IMR-90 (cell line): Measurements from ENCODE around the gene BTBD9. TPM values are rescaled to one million over a fixed set of nuclear protein-coding genes. Genes with fewer than 3 reads are reported as not detected.

Source experiments
- ATAC-seq: fragments of 200-7000 bp; cut with Tn5 transposase; 2 replicates; pipeline ENCODE4 v1.9.1; 2020; ENCODE audit warnings: low read depth, mild to moderate bottlenecking, moderate library complexity
- BruUV-seq: library from RNA; stranded (reverse); fragments of 400-500 nt; replicated peaks from 2 replicates; lab custom pipeline; 2021; lab: Mats Ljungman, UMichigan
- CTCF ChIA-PET: fragments of 300-600 bp; formaldehyde crosslinking; extraction: SDS; loops from one replicate; lab custom pipeline; 2021; ENCODE audit warnings: antibody characterized with exemption; lab: Yijun Ruan, JAX
- POLR2A ChIA-PET: fragments of 300-600 bp; sonication (Branson Sonifier 250); formaldehyde crosslinking; loops from one replicate; lab custom pipeline; 2022; ENCODE audit warnings: antibody characterized with exemption; ENCODE audit not compliant: unreplicated experiment; lab: Charles Lee
- DNase-seq: peaks from one replicate; pipeline ENCODE4 v3.0.0; 2013
- H2AFZ ChIP-seq: replicated peaks from 2 replicates; pipeline ENCODE3; 2013; ENCODE audit warnings: low read length, mild to moderate bottlenecking; ENCODE audit not compliant: poor library complexity
- H2AK5ac ChIP-seq: 2 replicates; pipeline ENCODE4 v1.6.1; 2013; ENCODE audit warnings: low read depth, low read length, inconsistent platforms
- H2AK9ac ChIP-seq: replicated peaks from 2 replicates; pipeline ENCODE3; 2013; ENCODE audit warnings: mild to moderate bottlenecking, low read depth, low read length, moderate library complexity; ENCODE audit not compliant: poor library complexity
- H2BK120ac ChIP-seq: 2 replicates; pipeline ENCODE4 v1.6.1; 2013; ENCODE audit warnings: low read depth, low read length, inconsistent platforms
- H2BK15ac ChIP-seq: 3 replicates; pipeline ENCODE4 v1.6.1; 2013; ENCODE audit warnings: low read depth, low read length, inconsistent platforms
- H2BK20ac ChIP-seq: 2 replicates; pipeline ENCODE4 v1.6.1; 2013; ENCODE audit warnings: low read depth, mild to moderate bottlenecking, inconsistent platforms, low read length, moderate library complexity
- H2BK5ac ChIP-seq: 2 replicates; pipeline ENCODE4 v1.6.1; 2013; ENCODE audit warnings: mild to moderate bottlenecking, low read depth, low read length, inconsistent platforms; ENCODE audit not compliant: poor library complexity, severe bottlenecking
- H3K14ac ChIP-seq: replicated peaks from 2 replicates; pipeline ENCODE4 v1.6.1; 2013; ENCODE audit warnings: low read depth, low read length, inconsistent platforms
- H3K18ac ChIP-seq: 2 replicates; pipeline ENCODE4 v1.6.1; 2013; ENCODE audit warnings: low read depth, low read length, control low read depth
- H3K23ac ChIP-seq: 2 replicates; pipeline ENCODE4 v1.6.1; 2013; ENCODE audit warnings: low read depth, low read length, inconsistent platforms
- H3K27ac ChIP-seq: 2 replicates; pipeline ENCODE4 v1.5.1; 2013; ENCODE audit warnings: mild to moderate bottlenecking, control low read depth, low read length; ENCODE audit not compliant: insufficient read depth
- H3K27me3 ChIP-seq: 2 replicates; pipeline ENCODE4 v1.6.1; 2013; ENCODE audit warnings: low read length; ENCODE audit not compliant: control insufficient read depth, insufficient read depth
- H3K36me3 ChIP-seq: 2 replicates; pipeline ENCODE4 v1.6.1; 2013; ENCODE audit warnings: low read length, mixed read lengths; ENCODE audit not compliant: control insufficient read depth, insufficient read depth
- H3K4ac ChIP-seq: 2 replicates; pipeline ENCODE4 v1.6.1; 2013; ENCODE audit warnings: low read depth, low read length, inconsistent platforms
- H3K4me1 ChIP-seq: 2 replicates; pipeline ENCODE4 v1.6.1; 2013; ENCODE audit warnings: low read length, mixed read lengths; ENCODE audit not compliant: control insufficient read depth, insufficient read depth
- H3K4me2 ChIP-seq: 2 replicates; pipeline ENCODE4 v1.6.1; 2013; ENCODE audit warnings: low read depth, mild to moderate bottlenecking, control low read depth, low read length, moderate library complexity
- H3K4me3 ChIP-seq: 2 replicates; pipeline ENCODE4 v1.5.1; 2013; ENCODE audit warnings: low read depth, mild to moderate bottlenecking, control low read depth, low read length, moderate library complexity; ENCODE audit not compliant: insufficient read depth
- H3K56ac ChIP-seq: 2 replicates; pipeline ENCODE4 v1.6.1; 2013; ENCODE audit warnings: low read length, inconsistent platforms; ENCODE audit not compliant: insufficient read depth; ENCODE audit errors: extremely low read depth
- H3K79me1 ChIP-seq, 2 experiments: 2 replicates each; pipeline ENCODE4 v1.6.1; 2013; ENCODE audit warnings: low read length in 2 of 2, inconsistent platforms in 1 of 2, low read depth in 1 of 2
- H3K9ac ChIP-seq: 2 replicates; pipeline ENCODE4 v1.6.1; 2013; ENCODE audit warnings: low read depth, low read length, control low read depth
- H3K9me1 ChIP-seq: 2 replicates; pipeline ENCODE4 v1.6.1; 2013; ENCODE audit warnings: low read length, inconsistent platforms; ENCODE audit not compliant: insufficient read depth
- H3K9me3 ChIP-seq: 2 replicates; pipeline ENCODE4 v1.6.1; 2013; ENCODE audit warnings: low read length; ENCODE audit not compliant: control insufficient read depth, insufficient read depth
- H4K20me1 ChIP-seq: 2 replicates; pipeline ENCODE4 v1.6.1; 2013; ENCODE audit warnings: low read length, inconsistent platforms; ENCODE audit not compliant: insufficient read depth
- H4K5ac ChIP-seq: 2 replicates; pipeline ENCODE4 v1.6.1; 2013; ENCODE audit warnings: mild to moderate bottlenecking, low read depth, low read length, control low read depth
- H4K8ac ChIP-seq, 2 experiments: 2 replicates each; pipeline ENCODE4 v1.6.1; 2013; ENCODE audit warnings: low read depth in 2 of 2, low read length in 2 of 2, control low read depth in 1 of 2, inconsistent platforms in 1 of 2
- H4K91ac ChIP-seq: 2 replicates; pipeline ENCODE4 v1.6.1; 2013; ENCODE audit warnings: low read depth, low read length, inconsistent platforms; ENCODE audit not compliant: insufficient read depth
- BHLHE40 ChIP-seq: fragments of 150-350 bp; IDR thresholded peaks from 2 replicates; pipeline ENCODE4 v1.6.1; 2016; ENCODE audit warnings: mild to moderate bottlenecking, low read depth, low read length
- CEBPB ChIP-seq: IDR thresholded peaks from 2 replicates; pipeline ENCODE4 v1.6.1; 2012; ENCODE audit warnings: low read depth, low read length, improper control_type of control experiment
- CHD1 ChIP-seq: IDR thresholded peaks from 2 replicates; pipeline ENCODE4 v1.6.1; 2012; ENCODE audit warnings: low read depth, low read length, improper control_type of control experiment
- CTCF ChIP-seq: conservative IDR thresholded peaks from 2 replicates; pipeline ENCODE4 v1.5.1; 2012; ENCODE audit warnings: mild to moderate bottlenecking, low read depth, low read length, improper control_type of control experiment
- FOS ChIP-seq: fragments of 150-350 bp; IDR thresholded peaks from 2 replicates; pipeline ENCODE4 v1.6.1; 2016; ENCODE audit warnings: low read depth, low read length
- MAFK ChIP-seq: IDR thresholded peaks from 2 replicates; pipeline ENCODE4 v1.6.1; 2012; ENCODE audit warnings: low read depth, low read length, improper control_type of control experiment
- MAZ ChIP-seq: IDR thresholded peaks from 2 replicates; pipeline ENCODE4 v1.6.1; 2012; ENCODE audit warnings: low read depth, mild to moderate bottlenecking, low read length, improper control_type of control experiment, moderate library complexity, borderline replicate concordance
- MXI1 ChIP-seq: IDR thresholded peaks from 2 replicates; pipeline ENCODE4 v1.6.1; 2012; ENCODE audit warnings: low read depth, mild to moderate bottlenecking, low read length, moderate library complexity, borderline replicate concordance
- NFE2L2 ChIP-seq: fragments of 150-350 bp; IDR thresholded peaks from 2 replicates; pipeline ENCODE4 v1.6.1; 2016; ENCODE audit warnings: low read depth, mild to moderate bottlenecking, low read length
- POLR2A ChIP-seq: IDR thresholded peaks from 2 replicates; pipeline ENCODE4 v1.6.1; 2012; ENCODE audit warnings: mild to moderate bottlenecking, low read depth, low read length
- RAD21 ChIP-seq: IDR thresholded peaks from 2 replicates; pipeline ENCODE4 v1.6.1; 2012; ENCODE audit warnings: low read length, improper control_type of control experiment
- RCOR1 ChIP-seq: IDR thresholded peaks from 2 replicates; pipeline ENCODE4 v1.6.1; 2012; ENCODE audit warnings: mild to moderate bottlenecking, low read length, improper control_type of control experiment; ENCODE audit not compliant: insufficient replicate concordance
- RFX5 ChIP-seq: IDR thresholded peaks from 2 replicates; pipeline ENCODE4 v1.8.0; 2012; ENCODE audit warnings: low read depth, mild to moderate bottlenecking, low read length, moderate library complexity
- SMC3 ChIP-seq: fragments of 150-350 bp; IDR thresholded peaks from 2 replicates; pipeline ENCODE4 v1.6.1; 2016; ENCODE audit warnings: low read depth, mild to moderate bottlenecking, antibody characterized with exemption, low read length, moderate library complexity
- USF2 ChIP-seq: fragments of 150-350 bp; IDR thresholded peaks from 2 replicates; pipeline ENCODE4 v1.6.1; 2017; ENCODE audit warnings: mild to moderate bottlenecking, antibody characterized with exemption, low read length, low read depth
- WGBS, 2 experiments: methylation state at CpG; one replicate each; pipeline versions ENCODE4 v1.1.5 to v1.1.7; 2013; ENCODE audit warnings: missing lambda C conversion rate in 2 of 2; ENCODE audit not compliant: insufficient read length in 1 of 2; ENCODE audit errors: extremely low coverage in 2 of 2; 5-methylcytosine and 5-hydroxymethylcytosine counted together
- dilution Hi-C: fragments of 300-500 bp; cut with HindIII; formaldehyde crosslinking; loops from one replicate; pipeline ENCODE4 v1.14.3; 2018; ENCODE audit warnings: low sequenced_read_pairs; ENCODE audit not compliant: unreplicated experiment
- in situ Hi-C: fragments of 300-500 bp; cut with MboI; formaldehyde crosslinking; loops from 3 replicates; pipeline ENCODE4 v1.14.3; 2019; ENCODE audit warnings: low sequenced_read_pairs, inconsistent platforms, mixed read lengths
- intact Hi-C: fragments of 100-400 bp; cut with micrococcal nuclease; formaldehyde crosslinking; loops from 2 replicates; pipeline ENCODE4 v1.10.0; 2022
- polyA plus RNA-seq, 3 experiments: library from polyadenylated mRNA; depleted of rRNA; stranded (reverse); fragments of >200 nt; gene quantifications; 2 replicates each; pipeline ENCODE4 v1.2.3, GENCODE V29; 2012; ENCODE audit warnings: low replicate concordance in 1 of 3
- total RNA-seq: library from RNA; depleted of rRNA; stranded (reverse); fragments of >200 nt; gene quantifications from 2 replicates; pipeline ENCODE4 v1.2.3, GENCODE V29; 2012

Gene BTBD9
- total and polyA plus RNA-seq, 2 of the 4 experiments (the other 2 are of a cell fraction) = 4.1 to 22.0 TPM

GRCh38 chr6:38319256-38320212, 320.2 kb downstream of the BTBD9 start:
- ChIA-PET CTCF (no interaction called here), POLR2A (no interaction called here)
- ATAC-seq = peak; percentile 14; the same call in 1 of the 2 replicates
- TF ChIP-seq CEBPB (no peak), RAD21 (no peak), NFE2L2 (no peak), MAZ (no peak), CTCF (no peak), POLR2A (no peak), MAFK (no peak), RCOR1 (no peak), MXI1 (no peak), RFX5 (no peak), USF2 (no peak), FOS (no peak), CHD1 (no peak), BHLHE40 (no peak), SMC3 (no peak)

More at GRCh38 chr6:38319256-38320212, 320.2 kb downstream of the BTBD9 start:
- Histone ChIP-seq H3K9ac (no peak overlapping the region), H3K4me3 (no peak overlapping the region), H2BK120ac (no peak overlapping the region), H3K23ac (no peak overlapping the region), H2BK15ac (no peak overlapping the region), H4K20me1 (no peaks in the 10 kb centered on the region; the same call in 1 of the 2 replicates), H2BK20ac (no peak overlapping the region), H4K5ac (no peak overlapping the region), H2AK9ac (no peak overlapping the region), H3K18ac (no peak overlapping the region), H3K4me2 (no peak overlapping the region), H3K27ac (no peak overlapping the region), H4K8ac (no peak overlapping the region), H2AFZ (no peak overlapping the region), H3K56ac (no peak overlapping the region), H3K4me1 (no peaks in the 10 kb centered on the region), H2AK5ac (no peak overlapping the region), H3K36me3 (no peaks in the 10 kb centered on the region), H3K27me3 (no peaks in the 10 kb centered on the region), H3K9me1 (no peaks in the 10 kb centered on the region; the same call in 1 of the 2 replicates), H4K91ac (no peak overlapping the region), H3K79me1 (no peaks in the 10 kb centered on the region), H3K4ac (no peak overlapping the region), H3K9me3 (no peaks in the 10 kb centered on the region; the same call in 1 of the 2 replicates), H2BK5ac (no peak overlapping the region), H3K14ac (no peak overlapping the region)
- dilution Hi-C loops = no loop called here
- BruUV-seq = no TSS peak
- WGBS, 2 experiments = 88% methylated on average over 3 of the region's 11 CpGs; no CpG with 5 or more reads in 1 of the 2 experiments
- intact Hi-C loops = no loop called here
- in situ Hi-C loops = no loop called here
- peak; percentile 9 for DNase-seq
